Effector memory CD8-positive, alpha-beta T cell (primary cell): Measurements from ENCODE around the gene AGGF1.
"Not testable (repeated sequence)": the region's sequence is repeated elsewhere in the genome, so short reads cannot be mapped to it uniquely, and the experiment has no call there.

Experiments used
- ATAC-seq: fragments of 150-1000 bp; cut with Tn5 transposase; replicated peaks from 2 replicates; pipeline ENCODE4 v1.10.0; 2021; ENCODE audit warnings: mild to moderate bottlenecking, moderate library complexity
- DNase-seq, 3 experiments: peaks; one replicate each; pipeline ENCODE4 v3.0.0; 2021
- H3K27ac Mint-ChIP-seq, 2 donors: one replicate each; pipeline ENCODE4 v1.8.0; 2022; ENCODE audit warnings: mild to moderate bottlenecking in 2 of 2, mixed read lengths in 2 of 2, moderate library complexity in 2 of 2
- H3K27me3 Mint-ChIP-seq, 2 donors: one replicate each; pipeline ENCODE4 v1.8.0; 2022; ENCODE audit warnings: mixed read lengths in 2 of 2
- H3K36me3 Mint-ChIP-seq: one replicate; pipeline ENCODE4 v1.8.0; 2022; ENCODE audit warnings: mild to moderate bottlenecking, moderate library complexity, mixed read lengths; ENCODE audit not compliant: insufficient read depth
- H3K4me1 Mint-ChIP-seq, 2 donors: one replicate each; pipeline ENCODE4 v1.8.0; 2022; ENCODE audit warnings: low read depth in 2 of 2, mixed read lengths in 2 of 2
- H3K4me3 Mint-ChIP-seq, 2 donors: one replicate each; pipeline ENCODE4 v1.8.0; 2022; ENCODE audit warnings: mild to moderate bottlenecking in 2 of 2, mixed read lengths in 2 of 2, moderate library complexity in 2 of 2
- H3K9me3 Mint-ChIP-seq, 2 donors: one replicate each; pipeline ENCODE4 v1.8.0; 2022; ENCODE audit warnings: mixed read lengths in 2 of 2

Gene AGGF1

GRCh38 chr5:77033338-77033737 lies 3.1 kb downstream of the AGGF1 start:
- Mint-ChIP-seq H3K27ac (no peak overlapping the region), H3K36me3 (peaks cover 46% of the 10 kb centered on the region), H3K4me1 (peaks cover 24 to 45% of the 10 kb centered on the region in 2 donors), H3K27me3 (no peaks in the 10 kb centered on the region), H3K9me3 (peaks cover 0 to 9% of the 10 kb centered on the region in 2 donors), H3K4me3 (peak overlapping the region in 1 of 2 donors; percentile 15)
- DNase-seq (no peak), ATAC-seq (no peak)

GRCh38 chr5:77035950-77036349 lies 5.7 kb downstream of the AGGF1 start:
- Mint-ChIP-seq H3K9me3 (no peaks in the 10 kb centered on the region), H3K36me3 (peaks cover 62% of the 10 kb centered on the region), H3K4me3 (no peak overlapping the region), H3K4me1 (peaks cover 15 to 36% of the 10 kb centered on the region in 2 donors), H3K27ac (no peak overlapping the region), H3K27me3 (no peaks in the 10 kb centered on the region)
- DNase-seq, result no peak
- ATAC-seq, result no peak

GRCh38 chr5:77046416-77047073 lies 16.3 kb downstream of the AGGF1 start:
- H3K27me3 Mint-ChIP-seq, result no peaks in the 10 kb centered on the region
- ATAC-seq (no peak), DNase-seq (no peak)
- H3K9me3 Mint-ChIP-seq, result no peaks in the 10 kb centered on the region
- no peaks in the 10 kb centered on the region for H3K4me1 Mint-ChIP-seq
- H3K36me3 Mint-ChIP-seq, result peaks cover 46% of the 10 kb centered on the region
- no peak overlapping the region for H3K4me3 Mint-ChIP-seq
- H3K27ac Mint-ChIP-seq, result peak overlapping the region in 1 of 2 donors; percentile 20

GRCh38 chr5:77064040-77064439 lies 33.8 kb downstream of the AGGF1 start:
- ATAC-seq (no peak), DNase-seq (no peak)
- peaks cover 57% of the 10 kb centered on the region for H3K36me3 Mint-ChIP-seq
- H3K27me3 Mint-ChIP-seq, result no peaks in the 10 kb centered on the region
- no peak overlapping the region for H3K27ac Mint-ChIP-seq
- H3K9me3 Mint-ChIP-seq, result no peaks in the 10 kb centered on the region
- no peak overlapping the region for H3K4me3 Mint-ChIP-seq
- peaks cover 8 to 14% of the 10 kb centered on the region in 2 donors for H3K4me1 Mint-ChIP-seq

- ATAC-seq, result no peak
- H3K4me1 Mint-ChIP-seq, result peaks cover 8 to 18% of the 10 kb centered on the region in 2 donors
- no peaks in the 10 kb centered on the region for H3K9me3 Mint-ChIP-seq
- no peak overlapping the region for H3K4me3 Mint-ChIP-seq
- no peak for DNase-seq
- H3K27ac Mint-ChIP-seq, result no peak overlapping the region
- peaks cover 49% of the 10 kb centered on the region for H3K36me3 Mint-ChIP-seq
- no peaks in the 10 kb centered on the region for H3K27me3 Mint-ChIP-seq
These were observed 35.1 kb downstream of the AGGF1 start for GRCh38 chr5:77065256-77065655.

GRCh38 chr5:77066184-77066583 lies 36.0 kb downstream of the AGGF1 start:
- H3K4me1 Mint-ChIP-seq, result peaks cover 8 to 18% of the 10 kb centered on the region in 2 donors
- no peaks in the 10 kb centered on the region for H3K27me3 Mint-ChIP-seq
- ATAC-seq (no peak), DNase-seq (no peak)
- peak overlapping the region in 1 of 2 donors; percentile 14 for H3K27ac Mint-ChIP-seq
- no peak overlapping the region for H3K4me3 Mint-ChIP-seq
- no peaks in the 10 kb centered on the region for H3K9me3 Mint-ChIP-seq
- H3K36me3 Mint-ChIP-seq, result peaks cover 40% of the 10 kb centered on the region

GRCh38 chr5:77066823-77067442 lies 36.7 kb downstream of the AGGF1 start:
- H3K4me1 Mint-ChIP-seq, result peaks cover 8 to 18% of the 10 kb centered on the region in 2 donors
- H3K9me3 Mint-ChIP-seq, result no peaks in the 10 kb centered on the region
- DNase-seq (no peak), ATAC-seq (no peak)
- H3K36me3 Mint-ChIP-seq, result peaks cover 33% of the 10 kb centered on the region
- no peaks in the 10 kb centered on the region for H3K27me3 Mint-ChIP-seq
- H3K27ac Mint-ChIP-seq, result peak overlapping the region in 1 of 2 donors; percentile 62
- H3K4me3 Mint-ChIP-seq, result no peak overlapping the region

- Mint-ChIP-seq H3K27ac (peak overlapping the region in 1 of 2 donors; percentile 2), H3K36me3 (no peaks in the 10 kb centered on the region), H3K4me3 (no peak overlapping the region), H3K9me3 (no peaks in the 10 kb centered on the region), H3K27me3 (no peaks in the 10 kb centered on the region), H3K4me1 (peaks cover 8 to 13% of the 10 kb centered on the region in 2 donors)
- ATAC-seq, result no peak
- DNase-seq, result no peak
These were observed 43.5 kb downstream of the AGGF1 start for GRCh38 chr5:77073667-77074066.

GRCh38 chr5:77074745-77075144 lies 44.5 kb downstream of the AGGF1 start:
- Mint-ChIP-seq H3K4me1 (peaks cover 8 to 13% of the 10 kb centered on the region in 2 donors), H3K27me3 (no peaks in the 10 kb centered on the region), H3K9me3 (no peaks in the 10 kb centered on the region), H3K4me3 (no peak overlapping the region), H3K36me3 (no peaks in the 10 kb centered on the region), H3K27ac (peak overlapping the region in 1 of 2 donors; percentile 24)
- ATAC-seq (no peak), DNase-seq (no peak)

- ATAC-seq (peak; percentile 82), DNase-seq (peak; percentile 21 to 34 (median 29))
- no peak overlapping the region for H3K27ac Mint-ChIP-seq
- peak overlapping the region; percentile 60 to 70 for H3K4me3 Mint-ChIP-seq
- no peaks in the 10 kb centered on the region for H3K36me3 Mint-ChIP-seq
- no peaks in the 10 kb centered on the region for H3K27me3 Mint-ChIP-seq
- no peaks in the 10 kb centered on the region for H3K9me3 Mint-ChIP-seq
- H3K4me1 Mint-ChIP-seq, result peaks cover 8 to 10% of the 10 kb centered on the region in 2 donors
These were observed 47.0 kb downstream of the AGGF1 start for GRCh38 chr5:77076961-77077828.

GRCh38 chr5:77077829-77078176 lies 47.6 kb downstream of the AGGF1 start:
- no peaks in the 10 kb centered on the region for H3K9me3 Mint-ChIP-seq
- no peaks in the 10 kb centered on the region for H3K27me3 Mint-ChIP-seq
- no peak for DNase-seq
- no peak for ATAC-seq
- no peaks in the 10 kb centered on the region for H3K36me3 Mint-ChIP-seq
- no peak overlapping the region for H3K27ac Mint-ChIP-seq
- peak overlapping the region; percentile 43 to 60 for H3K4me3 Mint-ChIP-seq
- peaks cover 8 to 10% of the 10 kb centered on the region in 2 donors for H3K4me1 Mint-ChIP-seq

GRCh38 chr5:77080479-77080878 lies 50.3 kb downstream of the AGGF1 start:
- H3K27ac Mint-ChIP-seq, H3K9me3 Mint-ChIP-seq, H3K4me3 Mint-ChIP-seq, DNase-seq, H3K4me1 Mint-ChIP-seq, H3K27me3 Mint-ChIP-seq, H3K36me3 Mint-ChIP-seq, ATAC-seq: not testable (repeated sequence)

GRCh38 chr5:77080905-77081304 lies 50.7 kb downstream of the AGGF1 start:
- Mint-ChIP-seq H3K27ac (no peak overlapping the region), H3K4me3 (no peak overlapping the region), H3K9me3 (no peaks in the 10 kb centered on the region), H3K4me1 (peaks cover 7 to 9% of the 10 kb centered on the region in 2 donors), H3K27me3 (no peaks in the 10 kb centered on the region), H3K36me3 (no peaks in the 10 kb centered on the region)
- no peak for ATAC-seq
- no peak for DNase-seq
